ENCODE results near the gene ZNF865. TPM values are rescaled to one million over a fixed set of nuclear protein-coding genes. Genes with fewer than 3 reads are reported as not detected.

The ZNF865 gene
- total and polyA plus RNA-seq, 2 of the 4 experiments (the other 2 are of a cell fraction) = under 0.01 to 4.6 TPM

DNA sequence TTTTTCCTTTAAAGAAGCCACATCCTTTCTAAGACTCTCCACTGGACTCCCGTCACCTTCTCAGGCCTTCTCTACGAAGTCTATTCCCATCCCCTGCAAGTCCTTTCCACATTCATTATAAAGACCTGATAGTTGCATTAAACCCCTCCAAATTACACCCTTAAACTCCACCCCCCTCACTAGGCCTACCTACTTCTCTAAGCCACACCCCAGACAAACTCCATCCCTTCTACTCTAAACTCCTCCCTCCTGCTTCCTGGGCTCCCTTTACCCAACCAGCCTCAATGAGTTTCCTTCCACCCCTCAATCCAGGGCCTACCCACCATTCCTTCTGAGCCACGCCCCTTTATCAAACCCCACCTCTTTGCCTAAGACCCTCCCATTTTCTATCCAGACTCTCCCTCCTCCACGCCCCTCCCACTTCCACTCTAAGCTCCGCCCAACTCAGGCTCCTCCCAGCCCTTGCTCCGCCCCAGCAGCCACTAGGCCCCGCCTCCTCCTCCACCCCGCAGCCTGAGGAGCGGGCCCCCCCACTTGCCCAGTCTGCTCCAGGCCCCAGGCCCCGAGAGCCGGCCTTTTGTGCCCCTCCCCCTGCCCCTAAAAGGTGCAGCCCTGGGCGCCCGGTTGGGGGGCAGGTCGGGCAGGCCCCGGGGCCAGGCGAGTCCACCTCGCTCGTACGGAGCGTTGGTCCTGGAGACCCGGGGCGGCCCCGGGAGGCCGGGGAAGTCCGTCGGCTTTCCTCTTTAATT, 6.6 kb upstream of the ZNF865 start:
- Histone ChIP-seq H3K27me3 (ENCODE audit: control insufficient read depth, insufficient read depth, low read length) (no peaks in the 10 kb centered on the region), H4K8ac (ENCODE audit: low read depth in 2 of 2, low read length in 2 of 2) (peak overlapping the region; percentile 81 to 97; a peak in 3 of 4 replicates), H3K36me3 (ENCODE audit: control insufficient read depth, insufficient read depth, low read length) (peaks cover 22% of the 10 kb centered on the region), H2AK9ac (replicated peaks; ENCODE audit: low read depth, low read length, poor library complexity) (peak overlapping the region; percentile 94), H3K79me1 (ENCODE audit: low read depth in 1 of 2, low read length in 2 of 2) (peaks cover 19 to 36% of the 10 kb centered on the region in 2 experiments), H3K9ac (ENCODE audit: low read depth, low read length) (peak overlapping the region; percentile 48), H3K4me1 (ENCODE audit: control insufficient read depth, insufficient read depth, low read length) (peaks cover 4% of the 10 kb centered on the region; the same call in 1 of the 2 replicates), H4K20me1 (ENCODE audit: insufficient read depth, low read length) (no peaks in the 10 kb centered on the region), H3K9me3 (ENCODE audit: control insufficient read depth, insufficient read depth, low read length) (no peaks in the 10 kb centered on the region), H2AK5ac (ENCODE audit: low read depth, low read length) (0 out of 2 replicates have a peak overlapping the region, but pooled peaks have one; percentile 37), H3K23ac (ENCODE audit: low read depth, low read length) (no peak overlapping the region), H2BK20ac (ENCODE audit: low read depth, low read length) (no peak overlapping the region), H2AFZ (replicated peaks; ENCODE audit: low read length, poor library complexity) (peak overlapping the region; percentile 98), H3K4ac (ENCODE audit: low read depth, low read length) (peak overlapping the region; percentile 82), H4K91ac (ENCODE audit: insufficient read depth, low read depth, low read length) (peak overlapping the region; percentile 67), H3K56ac (ENCODE audit: extremely low read depth, insufficient read depth, low read length) (no peak overlapping the region; the same call in 1 of the 2 replicates), H3K18ac (ENCODE audit: low read depth, low read length) (no peak overlapping the region), H3K4me3 (ENCODE audit: insufficient read depth, low read depth, low read length) (peak overlapping the region; percentile 56), H3K4me2 (ENCODE audit: low read depth, low read length) (peak overlapping the region; percentile 9), H4K5ac (ENCODE audit: low read depth, low read length) (no peak overlapping the region), H2BK5ac (ENCODE audit: low read depth, low read length, poor library complexity, severe bottlenecking) (peak overlapping the region; percentile 79), H2BK120ac (ENCODE audit: low read depth, low read length) (no peak overlapping the region), H3K14ac (replicated peaks; ENCODE audit: low read depth, low read length) (peak overlapping the region; percentile 51; the same call in 1 of the 2 replicates), H2BK15ac (ENCODE audit: low read depth, low read length) (no peak overlapping the region), H3K9me1 (ENCODE audit: insufficient read depth, low read length) (peaks cover 13% of the 10 kb centered on the region), H3K27ac (ENCODE audit: insufficient read depth, low read length) (peak overlapping the region; percentile 73)
- ATAC-seq (ENCODE audit: low read depth) (peak; percentile 85), DNase-seq (peak; percentile 96)
- ChIA-PET CTCF (interaction anchor here (1.3 kb wide), 1 partner anchor 132 kb away, joined by 6 read pairs; no protein-coding TSS in a partner anchor), POLR2A (ENCODE audit: unreplicated experiment) (interaction anchor here (0.5 to 1.4 kb wide), 6 partner anchors 13 to 451 kb away, joined by 3 to 10 read pairs (median 4); partner anchors contain the start of gene ZNF579)
- BruUV-seq (replicated peaks) = no TSS peak
- in situ Hi-C loops (cut with MboI; ENCODE audit: low sequenced_read_pairs) (no loop called here), intact Hi-C loops (cut with micrococcal nuclease) (no loop called here), dilution Hi-C loops (cut with HindIII; ENCODE audit: low sequenced_read_pairs, unreplicated experiment) (no loop called here)
- no peak; the same call in 1 of the 2 replicates for TF ChIP-seq CHD1 (IDR thresholded peaks at IDR 0.05; ENCODE audit: low read depth, low read length)
- no peak for TF ChIP-seq RCOR1 (IDR thresholded peaks at IDR 0.05; ENCODE audit: insufficient replicate concordance, low read length)
- no peak for TF ChIP-seq MXI1 (IDR thresholded peaks at IDR 0.05; ENCODE audit: borderline replicate concordance, low read depth, low read length)
- peak; percentile 67 for TF ChIP-seq MAZ (IDR thresholded peaks at IDR 0.05; ENCODE audit: borderline replicate concordance, low read depth, low read length)
- no peak for TF ChIP-seq BHLHE40 (IDR thresholded peaks at IDR 0.05; ENCODE audit: low read depth, low read length)
- peak; percentile 78 for TF ChIP-seq POLR2A (IDR thresholded peaks at IDR 0.05; ENCODE audit: low read depth, low read length)
- WGBS, 2 experiments (ENCODE audit: extremely low coverage in 2 of 2, insufficient read length in 1 of 2) = 44% methylated on average over 4 of the region's 26 CpGs; no CpG with 5 or more reads in 1 of the 2 experiments

Data from IMR-90 (cell line).